Thyroid gland (tissue), 4 donors: Measurements from ENCODE around the gene ZNF81. TPM values are rescaled to one million over a fixed set of nuclear protein-coding genes. Genes with fewer than 3 reads are reported as not detected.

Experiments used
- DNase-seq, 2 donors: peaks; one replicate each; pipeline ENCODE4 v3.0.0-alpha.2; 2019
- H3K27ac ChIP-seq, 3 donors: fragments of 200-600 bp; sonication (generic); 1 replicate in 2 of 3; 2 replicates in 1 of 3; pipeline ENCODE4 v1.5.1; 2016 to 2019; ENCODE audit warnings: mild to moderate bottlenecking in 1 of 3, moderate library complexity in 1 of 3
- H3K27me3 ChIP-seq: fragments of 200-600 bp; sonication (generic); one replicate; pipeline ENCODE4 v1.5.1; 2019
- H3K36me3 ChIP-seq, 2 donors: fragments of 200-600 bp; sonication (generic); one replicate each; pipeline ENCODE4 v1.5.1; 2016 to 2019
- H3K4me1 ChIP-seq, 2 donors: fragments of 200-600 bp; sonication (generic); one replicate each; pipeline ENCODE4 v1.5.1; 2017 to 2019
- H3K4me3 ChIP-seq, 3 donors: fragments of 200-600 bp; sonication (generic); replicated peaks in 1 of 3; 1 replicate in 2 of 3; 2 replicates in 1 of 3; pipeline ENCODE4 v1.5.1; 2016; ENCODE audit warnings: mild to moderate bottlenecking in 1 of 3
- H3K9me3 ChIP-seq: fragments of 200-600 bp; sonication (generic); one replicate; pipeline ENCODE4 v1.5.1; 2017
- POLR2A ChIP-seq, 2 donors: fragments of 450-650 bp; IDR thresholded peaks; one replicate each; pipeline ENCODE4 v1.6.1; 2017; ENCODE audit warnings: antibody characterized with exemption in 2 of 2, mild to moderate bottlenecking in 2 of 2, moderate library complexity in 1 of 2
- WGBS, 2 donors: methylation state at CpG; one replicate each; pipeline ENCODE4 v1.1.5; 2017; 5-methylcytosine and 5-hydroxymethylcytosine counted together
- intact Hi-C: fragments of 100-400 bp; cut with DNase I; formaldehyde crosslinking; loops from one replicate; pipeline ENCODE4 v1.15.1; 2023
- total RNA-seq, 4 donors: library from RNA; depleted of rRNA; stranded (reverse); fragments of >200 nt; gene quantifications; one replicate each; pipeline ENCODE4 v1.2.3, GENCODE V29; 2016
- TF ChIP-seq, protein P1 (sequence below), 6 experiments: fragments of 200-600 bp in 3 of 6; fragments of 450-650 bp in 3 of 6; sonication (generic) in 3 of 6; IDR thresholded peaks; one replicate each; pipeline ENCODE4 v1.5.1; 2016 to 2019; ENCODE audit warnings: antibody characterized with exemption in 6 of 6, mild to moderate bottlenecking in 2 of 6, inconsistent platforms in 1 of 6, moderate library complexity in 1 of 6

The ZNF81 gene
- total RNA-seq, 4 donors from 2014 or later: 7.1 to 17.8 (median 12.2) TPM

DNA sequence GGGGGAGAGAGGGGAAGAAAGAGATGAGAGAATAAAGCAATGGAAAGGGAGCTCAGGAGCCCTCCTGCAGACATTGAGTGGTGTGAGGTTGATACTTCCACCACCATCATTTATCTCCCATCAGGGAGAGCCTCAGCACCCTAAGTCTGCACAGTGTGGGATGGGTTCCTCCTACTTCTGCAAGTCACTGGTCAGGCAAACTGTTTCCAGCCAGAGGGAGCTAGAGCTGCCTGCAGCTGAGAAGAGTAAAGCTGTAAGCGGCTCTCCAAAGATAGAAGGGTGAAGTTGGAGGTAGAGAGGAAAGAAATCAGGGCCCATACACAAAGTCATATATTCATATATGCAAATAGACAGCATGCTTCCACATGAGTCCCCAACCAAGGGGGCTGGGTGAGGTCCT lies 21.9 kb upstream of the ZNF81 start:
- no peaks in the 10 kb centered on the region for H3K4me1 ChIP-seq
- H3K4me3 ChIP-seq: no peak overlapping the region
- DNase-seq: no peak
- WGBS, 2 donors: 83 to 91% methylated on average over 1 of the region's 1 CpG
- no peaks in the 10 kb centered on the region for H3K27me3 ChIP-seq
- no peak overlapping the region for H3K27ac ChIP-seq
- no peaks in the 10 kb centered on the region for H3K36me3 ChIP-seq
- intact Hi-C loops: no loop called here
- TF ChIP-seq, protein P1, sequence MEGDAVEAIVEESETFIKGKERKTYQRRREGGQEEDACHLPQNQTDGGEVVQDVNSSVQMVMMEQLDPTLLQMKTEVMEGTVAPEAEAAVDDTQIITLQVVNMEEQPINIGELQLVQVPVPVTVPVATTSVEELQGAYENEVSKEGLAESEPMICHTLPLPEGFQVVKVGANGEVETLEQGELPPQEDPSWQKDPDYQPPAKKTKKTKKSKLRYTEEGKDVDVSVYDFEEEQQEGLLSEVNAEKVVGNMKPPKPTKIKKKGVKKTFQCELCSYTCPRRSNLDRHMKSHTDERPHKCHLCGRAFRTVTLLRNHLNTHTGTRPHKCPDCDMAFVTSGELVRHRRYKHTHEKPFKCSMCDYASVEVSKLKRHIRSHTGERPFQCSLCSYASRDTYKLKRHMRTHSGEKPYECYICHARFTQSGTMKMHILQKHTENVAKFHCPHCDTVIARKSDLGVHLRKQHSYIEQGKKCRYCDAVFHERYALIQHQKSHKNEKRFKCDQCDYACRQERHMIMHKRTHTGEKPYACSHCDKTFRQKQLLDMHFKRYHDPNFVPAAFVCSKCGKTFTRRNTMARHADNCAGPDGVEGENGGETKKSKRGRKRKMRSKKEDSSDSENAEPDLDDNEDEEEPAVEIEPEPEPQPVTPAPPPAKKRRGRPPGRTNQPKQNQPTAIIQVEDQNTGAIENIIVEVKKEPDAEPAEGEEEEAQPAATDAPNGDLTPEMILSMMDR (IDR thresholded peaks at IDR 0.05): no peak
- TF ChIP-seq POLR2A (IDR thresholded peaks at IDR 0.05): no peak
- no peaks in the 10 kb centered on the region for H3K9me3 ChIP-seq

DNA sequence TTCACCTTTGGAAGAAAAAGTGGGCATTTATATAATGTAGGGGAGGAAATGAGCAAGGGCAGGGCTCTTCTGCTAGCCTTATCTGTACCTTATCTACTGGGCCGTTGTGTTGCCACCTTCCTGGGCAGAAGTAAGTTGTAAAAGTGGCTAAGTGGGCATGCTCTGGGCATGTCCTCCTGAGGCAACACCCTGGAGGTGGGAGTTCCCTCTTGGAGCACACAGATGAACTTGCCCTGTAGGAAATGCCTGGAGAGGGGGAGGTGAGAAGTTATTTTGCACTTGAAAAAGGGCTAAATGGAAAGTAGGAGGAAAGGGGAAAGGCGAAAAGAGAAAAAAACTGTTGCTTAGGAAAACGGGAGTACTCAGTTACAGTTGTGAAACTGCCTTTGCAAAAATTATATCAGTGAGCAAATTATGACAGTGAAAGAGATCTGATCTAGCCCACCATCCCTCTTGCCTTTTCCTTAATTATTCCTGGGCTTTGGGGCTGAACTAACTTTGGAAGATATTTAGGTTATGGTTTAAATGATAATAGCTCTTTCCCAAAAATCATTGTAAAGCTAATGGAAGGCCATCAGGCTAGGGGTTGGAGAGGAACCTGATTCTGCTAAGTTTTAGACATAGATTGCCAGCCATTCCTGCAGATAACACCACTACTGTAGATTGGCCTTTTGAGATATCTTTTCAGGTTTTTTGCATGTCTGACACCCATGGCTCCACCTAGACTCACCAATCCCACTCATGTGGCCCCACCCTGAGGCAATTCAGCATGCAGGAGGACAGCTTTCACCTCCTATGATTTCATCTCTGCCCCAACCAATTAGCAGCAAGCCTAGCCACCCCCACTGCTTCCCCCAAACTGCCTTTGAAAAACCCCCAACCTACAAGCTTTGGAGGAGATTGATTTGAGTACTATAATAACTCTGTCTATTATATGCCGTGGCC lies 20.5 kb upstream of the ZNF81 start:
- no peak overlapping the region for H3K27ac ChIP-seq
- no peaks in the 10 kb centered on the region for H3K27me3 ChIP-seq
- peak in 1 of 2 donors; percentile 15 for DNase-seq
- no peaks in the 10 kb centered on the region for H3K9me3 ChIP-seq
- H3K36me3 ChIP-seq: no peaks in the 10 kb centered on the region
- intact Hi-C loops: no loop called here
- no peak overlapping the region for H3K4me3 ChIP-seq
- 44 to 46% methylated on average over 4 of the region's 4 CpGs for WGBS, 2 donors
- TF ChIP-seq POLR2A (IDR thresholded peaks at IDR 0.05): no peak
- TF ChIP-seq, protein P1 (IDR thresholded peaks at IDR 0.05): no peak
- H3K4me1 ChIP-seq: no peaks in the 10 kb centered on the region

DNA sequence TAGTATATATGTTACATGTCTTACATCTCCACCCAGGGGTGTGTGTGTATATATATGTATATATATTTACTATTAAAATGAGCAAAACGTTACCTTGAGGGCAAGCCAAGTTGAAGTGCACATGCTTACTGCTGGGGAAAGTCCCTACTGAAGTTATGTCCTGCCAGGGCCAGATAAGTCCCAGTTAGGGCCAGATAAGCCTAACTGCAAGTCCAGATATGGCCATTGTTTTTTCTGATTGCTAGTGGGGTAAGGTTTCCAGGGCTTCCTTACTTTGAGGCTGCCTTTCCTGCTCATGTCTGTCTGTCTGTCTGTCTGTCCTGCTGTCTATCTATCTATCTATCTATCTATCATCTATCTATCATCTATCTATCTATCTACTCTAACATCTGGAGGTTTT lies 19.3 kb upstream of the ZNF81 start:
- 21 to 56% methylated on average over 1 of the region's 1 CpG for WGBS, 2 donors
- Histone ChIP-seq H3K36me3 (no peaks in the 10 kb centered on the region), H3K27ac (no peak overlapping the region), H3K9me3 (no peaks in the 10 kb centered on the region), H3K4me3 (no peak overlapping the region), H3K27me3 (no peaks in the 10 kb centered on the region), H3K4me1 (no peaks in the 10 kb centered on the region)
- intact Hi-C loops: no loop called here
- DNase-seq: no peak
- TF ChIP-seq POLR2A (IDR thresholded peaks at IDR 0.05): no peak
- TF ChIP-seq, protein P1 (IDR thresholded peaks at IDR 0.05): no peak

DNA sequence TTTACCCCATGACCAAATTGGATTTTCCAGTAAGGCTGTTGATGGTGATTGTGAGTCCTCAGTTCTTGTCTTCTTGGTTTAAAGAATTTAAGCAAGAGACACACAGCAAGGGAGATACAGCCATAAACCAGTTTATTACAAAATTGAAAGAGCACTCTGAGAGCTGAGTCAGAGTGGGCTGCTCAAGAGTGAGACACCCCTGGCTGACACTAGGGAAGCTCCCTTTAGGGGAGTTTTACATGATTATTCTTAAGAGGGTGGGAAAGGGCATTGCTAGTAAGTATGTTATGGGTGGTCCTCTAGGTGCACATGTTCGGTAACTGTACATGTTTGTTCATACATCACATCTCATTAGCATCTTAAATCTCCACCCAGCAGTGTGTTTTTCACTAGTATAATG lies 18.8 kb upstream of the ZNF81 start:
- TF ChIP-seq POLR2A (IDR thresholded peaks at IDR 0.05): no peak
- TF ChIP-seq, protein P1 (IDR thresholded peaks at IDR 0.05): no peak
- DNase-seq: no peak
- Histone ChIP-seq H3K4me1 (no peaks in the 10 kb centered on the region), H3K36me3 (no peaks in the 10 kb centered on the region), H3K27ac (no peak overlapping the region), H3K27me3 (no peaks in the 10 kb centered on the region), H3K4me3 (no peak overlapping the region), H3K9me3 (no peaks in the 10 kb centered on the region)
- intact Hi-C loops: no loop called here
- WGBS, 2 donors: 83 to 100% methylated on average over 1 of the region's 1 CpG

DNA sequence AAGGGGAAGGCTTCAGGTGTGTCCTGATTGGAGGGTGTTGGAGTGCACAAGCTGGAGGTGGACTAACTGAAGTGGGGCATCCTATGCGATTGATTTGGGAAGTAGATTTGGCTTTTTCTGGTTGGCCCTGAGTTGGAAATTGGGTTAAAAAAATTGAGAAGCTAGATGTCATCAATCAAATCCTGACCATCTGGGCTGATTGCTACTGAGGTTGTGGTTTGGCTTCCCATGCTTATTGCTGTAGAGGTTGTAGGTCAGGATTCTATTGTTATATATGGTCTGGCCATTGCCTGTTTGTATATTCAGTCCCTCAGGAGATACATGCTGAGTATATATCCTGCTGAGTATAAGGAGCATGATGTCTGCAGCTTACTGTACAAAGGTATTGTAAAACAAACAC lies 7.7 kb upstream of the ZNF81 start:
- TF ChIP-seq POLR2A (IDR thresholded peaks at IDR 0.05): no peak
- TF ChIP-seq, protein P1 (IDR thresholded peaks at IDR 0.05): no peak
- H3K27me3 ChIP-seq: no peaks in the 10 kb centered on the region
- no peaks in the 10 kb centered on the region for H3K4me1 ChIP-seq
- no peak for DNase-seq
- intact Hi-C loops: no loop called here
- no peaks in the 10 kb centered on the region for H3K9me3 ChIP-seq
- H3K36me3 ChIP-seq: no peaks in the 10 kb centered on the region
- no peak overlapping the region for H3K27ac ChIP-seq
- WGBS, 2 donors: 83 to 89% methylated on average over 1 of the region's 1 CpG
- no peak overlapping the region for H3K4me3 ChIP-seq
